NCI-H1694 treated with DMSO at 0.1 percent for 48 hours (cell line): ENCODE measurements around the gene PHOX2B.
A peak's percentile ranks its signal among the peaks of the same experiment; 100 is the strongest.

Experiments used
- DNase-seq: peaks from one replicate; lab custom pipeline; 2025; lab: John Stamatoyannopoulos, UW

PHOX2B gene

DNA sequence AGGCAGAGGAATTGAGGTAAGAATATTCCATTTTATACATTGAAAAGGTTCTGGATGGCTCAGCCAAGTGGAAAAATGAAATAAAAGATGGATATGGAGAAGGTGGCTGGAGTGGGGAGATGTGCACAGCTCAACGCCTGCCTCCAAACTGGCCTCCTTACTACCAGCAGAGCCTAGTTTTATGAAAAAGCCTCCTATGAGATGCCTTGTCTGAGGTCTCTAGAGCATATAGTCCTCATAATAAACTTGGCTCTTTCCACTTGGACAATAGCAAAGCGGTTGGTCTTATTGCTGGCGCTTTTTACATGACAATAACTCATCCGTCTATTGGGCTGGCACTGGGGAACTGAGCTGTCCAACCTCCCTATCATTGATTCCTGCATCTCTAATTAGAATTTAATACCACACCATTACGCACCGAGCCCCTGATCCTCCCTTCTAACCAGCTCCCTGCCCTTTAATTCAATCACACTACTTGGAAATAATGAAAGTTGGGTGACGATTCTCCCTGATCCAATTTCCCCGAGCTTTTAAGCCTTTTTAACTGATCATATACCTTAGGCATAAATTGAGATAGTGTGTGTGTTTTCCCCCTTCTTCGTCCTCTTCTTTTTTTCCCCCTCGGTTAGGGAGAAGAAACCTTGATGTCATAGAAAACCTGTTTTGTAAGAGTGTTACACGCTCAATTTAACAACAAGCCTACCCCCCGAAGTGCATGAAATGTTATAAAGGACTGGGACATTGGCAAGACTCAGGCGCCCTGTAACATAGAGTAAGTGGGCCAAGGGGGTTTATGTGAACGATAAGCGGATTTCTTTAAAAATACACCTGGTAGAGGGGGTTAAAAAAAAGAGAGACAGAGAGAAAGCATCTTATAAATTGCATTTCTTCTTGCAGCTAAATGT, at the start of gene PHOX2B:
TSS of gene PHOX2B (minus strand) at position 155 of the 905 bp plus-strand sequence. CDS start at position 40, 115 bp downstream.
- no peak for DNase-seq

DNA sequence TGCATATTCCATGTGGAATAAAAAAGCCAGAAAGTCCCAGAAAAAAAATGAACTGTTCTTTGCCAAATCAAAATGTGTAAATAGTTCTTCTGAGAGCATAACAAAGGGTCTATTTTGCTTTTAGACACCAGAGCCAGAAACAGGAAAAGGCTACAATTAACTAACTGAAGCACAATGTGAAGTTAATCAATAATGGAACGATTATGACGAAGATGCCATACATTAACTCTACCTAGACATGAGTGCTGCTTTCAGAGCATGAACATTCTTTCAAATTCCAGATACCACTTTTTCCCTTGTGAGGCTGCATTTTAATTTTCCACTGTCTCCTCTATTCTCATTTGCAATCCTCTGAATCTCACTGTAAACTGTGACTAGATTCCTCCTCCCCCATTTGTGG, 48.7 kb upstream of the PHOX2B start:
- no peak for DNase-seq

DNA sequence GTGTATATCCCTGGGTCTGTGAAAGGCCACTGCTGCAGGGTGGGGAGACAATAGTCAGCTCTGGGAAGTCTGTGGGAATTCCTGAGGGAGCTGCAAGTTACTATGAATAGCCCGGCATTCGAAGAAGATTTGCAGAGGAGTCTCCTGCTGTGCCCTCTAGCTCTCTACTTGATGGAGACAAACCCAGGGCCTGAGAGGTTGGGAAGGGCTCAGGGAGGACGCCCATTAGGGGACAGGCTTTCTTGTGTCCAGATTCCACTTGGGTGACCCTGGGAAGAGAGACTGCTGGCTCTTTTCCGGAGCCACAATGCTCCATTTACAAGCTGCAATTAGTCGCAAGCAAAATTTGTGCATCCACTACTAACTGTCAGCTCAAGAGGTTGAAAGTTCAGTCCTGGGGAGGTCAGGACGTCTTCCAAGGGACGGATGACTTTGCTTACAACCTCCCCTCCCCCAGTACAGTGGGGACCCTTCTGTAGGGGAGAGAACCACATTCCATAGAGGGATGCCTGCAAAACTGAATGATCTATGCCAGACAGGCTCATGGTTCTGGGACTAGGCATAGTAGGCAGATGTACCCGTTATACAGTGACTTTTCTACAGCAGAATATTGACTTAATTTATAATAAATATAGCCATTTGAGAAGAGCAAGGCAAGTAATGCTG, 48.2 kb upstream of the PHOX2B start:
- no peak for DNase-seq

DNA sequence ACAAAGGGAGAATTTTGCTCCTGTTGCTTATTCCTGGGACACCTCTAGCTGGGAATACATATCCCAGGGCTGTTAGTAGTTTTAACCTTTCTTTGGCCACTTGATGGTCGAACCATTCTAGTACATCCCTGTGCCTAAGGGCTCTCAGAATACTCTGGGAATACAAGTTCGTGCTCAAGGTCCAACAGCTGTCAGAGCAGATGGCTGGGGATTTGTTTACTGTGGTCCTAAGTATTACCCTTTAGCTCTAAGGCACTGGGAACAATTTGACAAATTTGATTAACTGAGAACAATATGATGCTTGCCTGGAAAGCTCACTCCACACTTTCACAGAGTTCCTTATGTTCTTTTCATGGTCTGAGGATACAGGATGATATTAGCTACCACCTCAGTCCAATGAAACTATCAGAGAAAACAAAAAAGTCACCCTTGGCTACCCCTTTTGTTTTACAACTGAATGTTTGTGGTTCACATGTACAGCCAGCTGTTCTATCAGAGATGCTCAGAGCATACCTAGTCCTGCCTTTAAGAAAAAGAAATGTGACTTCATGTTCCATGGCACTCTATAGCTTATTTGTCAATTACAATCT, 47.4 kb upstream of the PHOX2B start:
- peak; percentile 72 for DNase-seq

DNA sequence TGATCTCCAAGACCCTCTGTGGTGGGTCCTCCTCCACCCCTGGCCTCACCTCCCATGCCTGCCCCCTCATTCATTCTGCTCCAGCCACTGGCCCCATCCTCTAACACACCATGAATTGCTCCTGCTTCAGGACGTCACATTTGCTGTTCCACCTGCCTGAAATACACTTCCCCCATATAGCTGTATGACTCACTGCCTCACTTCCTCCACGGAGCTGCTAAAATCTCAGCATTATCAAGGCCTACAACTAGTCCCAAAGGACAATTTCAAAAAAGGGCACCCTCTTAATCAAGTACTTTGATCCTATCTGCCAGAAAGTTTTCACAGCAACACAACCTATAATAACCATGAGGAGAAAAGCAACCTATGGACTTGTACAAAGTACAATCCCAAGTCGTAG, 43.6 kb upstream of the PHOX2B start:
- DNase-seq: no peak

DNA sequence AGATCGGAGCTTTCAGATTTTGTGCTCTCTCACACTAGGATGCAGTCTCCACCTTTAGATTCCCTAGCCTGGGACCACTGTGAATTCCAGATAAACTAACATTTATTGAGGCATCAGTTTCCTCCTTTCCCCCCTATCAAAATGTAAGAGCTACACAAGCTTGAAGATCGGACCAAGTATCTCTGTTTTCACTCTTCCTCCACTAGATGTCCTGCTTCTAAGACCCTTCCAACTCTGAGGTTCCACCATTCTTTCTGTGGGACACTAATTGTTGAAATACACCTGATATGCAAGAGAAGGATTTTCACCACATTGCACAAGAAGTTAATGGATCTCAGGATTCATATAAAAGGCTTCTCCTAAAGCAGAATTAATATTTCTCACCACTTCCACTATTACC, 43.0 kb upstream of the PHOX2B start:
- no peak for DNase-seq

DNA sequence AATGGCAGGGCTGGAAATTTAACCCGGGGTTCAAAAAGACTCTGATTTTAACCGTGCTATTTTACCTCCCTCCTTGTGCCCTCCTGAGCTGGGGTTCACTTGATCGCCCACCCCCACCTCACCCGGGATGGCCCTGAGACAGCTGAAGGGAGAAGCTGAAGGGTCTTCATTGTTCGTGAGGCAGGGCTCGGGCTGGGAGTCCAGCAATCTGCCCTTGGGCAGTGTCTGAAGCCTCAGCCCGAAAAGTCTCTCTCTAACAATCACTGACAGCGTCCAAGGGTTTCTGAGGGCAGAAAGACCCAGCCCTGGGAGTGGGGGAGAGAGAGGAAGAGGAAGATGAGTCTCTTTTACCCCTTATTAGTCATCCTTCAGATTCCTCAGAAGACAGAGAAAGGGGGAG, 39.4 kb upstream of the PHOX2B start:
- no peak for DNase-seq

DNA sequence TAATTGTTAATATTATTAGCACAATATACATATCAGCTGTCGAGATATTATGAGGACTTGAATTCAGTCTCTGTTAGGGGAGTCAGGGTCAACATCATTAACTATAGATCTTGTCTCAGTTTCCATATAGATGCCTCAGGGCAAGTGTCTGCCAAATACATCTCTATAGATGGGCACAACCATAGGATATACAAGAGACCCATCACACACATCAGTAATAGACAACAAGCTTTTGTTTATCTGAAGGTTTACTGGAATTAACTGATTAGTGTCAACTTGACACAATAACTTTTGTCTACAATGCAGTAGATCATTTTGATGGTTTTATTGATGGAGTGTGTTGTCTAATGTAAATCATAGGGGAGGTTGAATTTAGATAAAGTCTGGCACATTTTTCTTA, 37.1 kb upstream of the PHOX2B start:
- no peak for DNase-seq

DNA sequence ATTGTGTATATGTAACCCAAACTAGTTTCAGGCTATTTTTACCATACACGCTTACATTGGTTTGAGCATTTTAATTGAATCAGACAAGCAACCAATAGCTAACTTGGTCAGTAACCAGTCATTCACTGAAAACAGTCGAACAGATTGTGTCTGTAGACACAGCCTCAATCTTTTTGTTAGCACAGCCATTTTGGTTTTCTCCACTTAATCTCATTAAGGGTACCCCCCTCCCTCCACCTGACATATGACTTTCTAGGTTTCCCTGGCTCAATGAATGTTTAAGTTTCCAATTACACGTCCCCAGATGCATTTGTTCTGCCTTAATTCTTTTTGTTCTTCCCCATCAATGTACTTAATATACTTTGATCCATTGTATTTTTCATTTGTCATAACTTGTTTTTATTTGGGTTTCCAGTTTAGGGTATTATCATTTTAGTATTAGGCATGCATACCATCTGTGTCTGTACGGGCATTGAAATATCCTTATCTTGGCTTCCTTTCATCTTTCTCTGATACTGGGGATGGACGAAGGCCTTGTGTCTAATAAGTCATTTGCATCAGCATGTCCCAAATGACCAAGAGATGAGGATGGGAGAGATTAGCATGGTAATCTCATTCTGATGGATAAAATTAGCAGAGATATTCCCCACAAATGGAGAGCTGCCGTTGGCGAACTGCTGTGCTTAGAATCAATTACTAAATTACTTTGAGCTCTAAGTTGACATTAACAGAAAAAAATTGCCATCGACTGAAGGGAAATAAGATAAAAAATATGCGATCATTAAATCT, 35.9 kb upstream of the PHOX2B start:
- DNase-seq: no peak

DNA sequence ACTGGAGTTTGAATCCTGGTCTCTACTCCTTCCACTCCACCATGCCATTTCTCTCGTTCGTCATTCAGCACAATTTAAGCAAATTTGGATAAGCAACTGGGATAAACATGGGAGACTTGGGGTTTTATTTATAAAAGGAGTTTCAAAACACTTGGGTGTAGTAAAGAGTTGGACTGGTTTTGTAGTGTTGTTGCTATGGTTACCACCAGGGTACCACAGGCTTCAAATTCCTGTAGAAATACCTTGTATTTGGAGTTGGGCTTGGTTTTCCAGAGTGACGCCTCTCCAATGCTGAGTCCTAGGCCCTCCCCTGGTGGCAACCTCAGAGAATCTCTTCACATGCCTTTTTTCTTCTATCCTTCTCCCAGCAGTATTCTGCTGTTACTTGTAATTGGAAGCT, 27.9 kb upstream of the PHOX2B start:
- no peak for DNase-seq

DNA sequence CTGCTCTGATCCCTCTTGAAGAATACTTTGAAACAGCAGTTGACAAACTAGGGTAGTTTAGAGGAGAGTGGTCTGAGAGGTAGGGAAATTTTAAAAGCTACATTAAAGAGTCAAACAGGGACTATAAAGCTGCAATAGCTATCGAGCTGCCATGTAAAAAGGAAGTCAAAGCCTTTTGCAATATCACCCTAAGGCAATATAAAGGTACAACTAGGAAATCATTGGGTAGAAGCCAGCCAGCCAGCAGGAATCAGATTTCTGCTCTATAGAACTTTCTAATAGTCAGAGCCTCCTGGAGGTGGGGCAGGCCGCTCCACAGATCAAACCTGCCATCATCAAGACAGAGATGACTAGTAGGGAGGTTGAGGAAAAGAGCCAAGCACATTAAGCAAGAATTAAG, 15.2 kb upstream of the PHOX2B start:
- no peak for DNase-seq

DNA sequence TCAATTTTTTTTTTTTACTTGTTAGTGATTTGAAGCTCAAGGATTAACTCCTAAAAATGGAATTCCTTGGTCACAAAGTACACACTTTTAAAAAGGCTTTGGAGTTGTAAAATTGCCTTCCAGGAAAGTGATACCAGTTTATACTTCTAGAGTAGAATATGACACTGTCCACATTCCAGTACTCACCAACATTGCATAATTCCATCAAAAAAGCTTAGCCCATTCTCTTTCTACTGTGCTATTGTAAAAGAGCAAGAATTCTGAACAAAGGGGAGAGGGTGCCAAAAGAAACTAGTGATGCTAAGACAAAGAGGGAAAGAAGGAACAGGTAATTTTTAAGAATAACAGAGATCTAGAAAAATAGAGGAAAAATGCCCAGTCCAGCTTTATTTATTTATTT, 10.4 kb upstream of the PHOX2B start:
- no peak for DNase-seq

DNA sequence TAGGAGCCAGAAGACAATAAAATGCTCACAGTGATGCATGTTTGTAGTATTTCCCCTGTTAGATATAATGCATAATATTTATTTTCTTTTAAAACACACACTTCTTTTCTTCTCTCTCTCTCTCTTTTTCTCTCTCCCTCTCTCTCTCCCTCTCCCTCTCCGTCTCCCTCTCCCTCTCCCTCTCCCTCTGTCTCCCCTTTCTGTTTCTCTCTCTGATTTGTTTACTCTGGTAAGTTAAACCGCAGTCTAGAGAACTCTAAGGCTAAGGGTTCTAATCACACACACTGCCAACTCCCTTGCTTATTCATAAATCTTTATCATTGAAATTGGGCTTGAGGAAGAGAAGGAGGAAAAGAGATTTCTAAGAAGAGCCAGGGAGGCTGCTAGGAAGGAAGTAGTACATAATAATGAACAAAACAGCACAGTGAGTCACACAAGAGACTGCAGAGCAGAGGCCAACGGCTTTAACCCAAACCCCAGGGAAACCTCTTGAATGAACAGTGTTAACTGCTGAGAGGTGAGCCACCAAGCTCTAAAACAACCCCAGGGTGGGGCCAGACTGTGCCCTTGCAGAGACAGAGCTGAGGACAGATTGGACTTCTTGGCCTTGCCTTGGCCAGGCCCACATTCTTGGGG, 9.1 kb upstream of the PHOX2B start:
- DNase-seq: no peak

DNA sequence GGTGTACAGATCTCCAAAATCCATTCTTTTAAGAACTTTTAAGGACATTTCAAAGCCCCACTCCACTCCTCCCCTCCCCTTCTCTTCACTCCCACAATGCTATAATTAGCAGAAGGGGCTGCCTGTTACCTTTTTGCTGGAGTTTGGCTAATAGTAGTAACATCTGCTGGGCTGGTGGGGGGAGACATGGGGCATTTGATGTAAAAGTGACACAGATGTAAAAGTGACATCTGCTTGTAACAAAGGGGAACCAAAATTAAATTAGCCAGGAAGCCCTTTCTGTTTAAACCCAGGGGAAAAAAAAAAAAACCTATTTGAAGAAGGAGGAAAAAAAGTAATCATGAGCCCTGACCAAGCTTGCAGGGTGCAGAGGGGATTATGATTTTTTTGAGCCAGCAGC, 5.4 kb upstream of the PHOX2B start:
- DNase-seq: no peak

DNA sequence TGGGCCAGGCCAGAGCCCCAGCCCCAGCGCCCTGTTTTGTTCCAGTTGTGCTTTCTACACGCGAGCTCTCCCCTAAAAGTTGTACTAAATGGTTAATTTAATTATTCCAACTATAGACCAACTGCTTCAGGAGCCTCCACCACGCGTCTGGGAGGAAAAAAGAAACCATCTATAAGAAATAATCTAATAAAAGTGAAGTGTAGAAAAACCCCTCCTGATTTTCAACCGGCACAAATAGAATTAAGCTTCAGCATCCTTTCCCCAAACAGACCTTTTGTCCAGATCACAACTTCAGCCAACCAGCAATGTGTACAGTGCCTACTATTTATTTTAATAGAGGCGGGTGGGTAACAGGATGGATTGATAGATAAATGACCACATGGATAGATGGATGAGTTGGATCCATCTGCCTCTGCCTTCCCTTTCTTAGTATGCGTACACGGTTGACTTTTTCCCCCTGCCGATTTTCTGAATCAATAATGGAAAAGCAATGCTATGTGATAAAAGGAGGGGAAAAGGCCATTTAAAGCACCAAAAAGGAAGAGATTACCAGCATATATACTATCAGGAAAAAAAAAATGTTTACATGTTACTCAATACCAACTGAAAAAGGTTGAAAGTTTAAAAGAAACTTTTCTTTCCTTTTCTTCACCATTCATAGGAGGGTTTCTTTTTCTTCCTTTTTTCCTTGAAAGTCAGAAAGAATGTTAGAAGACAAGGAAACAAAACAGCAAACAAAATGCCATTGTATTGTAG, 3.7 kb upstream of the PHOX2B start:
- no peak for DNase-seq

DNA sequence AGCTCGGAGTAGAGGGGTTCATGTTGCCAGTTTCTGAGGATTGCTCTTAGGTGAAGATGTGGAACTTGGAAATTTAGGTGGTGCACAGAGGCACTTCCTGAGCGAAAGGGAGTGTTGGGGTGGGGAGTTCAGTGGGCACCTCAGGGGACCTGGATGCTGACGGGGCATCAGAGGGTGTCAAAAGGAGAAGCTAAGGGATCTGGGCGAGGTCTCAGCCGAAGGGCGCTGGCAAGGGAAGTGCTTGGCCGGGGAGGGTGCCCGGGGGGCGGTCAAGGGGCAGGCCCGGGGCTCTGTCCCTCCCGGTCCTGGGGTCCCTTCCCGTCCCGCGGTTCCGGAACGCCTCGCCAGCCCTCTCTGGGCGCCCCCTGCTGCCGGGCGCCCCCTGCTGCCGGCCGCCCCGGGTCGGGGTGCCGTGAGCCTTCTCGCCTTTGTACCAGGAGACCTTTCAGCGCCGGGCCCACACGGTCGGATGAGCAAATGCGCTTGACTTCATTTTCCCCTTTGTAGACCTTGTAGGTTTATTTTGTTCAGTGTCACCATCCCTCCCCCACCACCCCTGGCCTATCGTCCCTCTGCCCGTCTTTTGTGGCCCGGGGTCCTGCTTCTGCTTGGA, 3.0 kb upstream of the PHOX2B start:
- no peak for DNase-seq

DNA sequence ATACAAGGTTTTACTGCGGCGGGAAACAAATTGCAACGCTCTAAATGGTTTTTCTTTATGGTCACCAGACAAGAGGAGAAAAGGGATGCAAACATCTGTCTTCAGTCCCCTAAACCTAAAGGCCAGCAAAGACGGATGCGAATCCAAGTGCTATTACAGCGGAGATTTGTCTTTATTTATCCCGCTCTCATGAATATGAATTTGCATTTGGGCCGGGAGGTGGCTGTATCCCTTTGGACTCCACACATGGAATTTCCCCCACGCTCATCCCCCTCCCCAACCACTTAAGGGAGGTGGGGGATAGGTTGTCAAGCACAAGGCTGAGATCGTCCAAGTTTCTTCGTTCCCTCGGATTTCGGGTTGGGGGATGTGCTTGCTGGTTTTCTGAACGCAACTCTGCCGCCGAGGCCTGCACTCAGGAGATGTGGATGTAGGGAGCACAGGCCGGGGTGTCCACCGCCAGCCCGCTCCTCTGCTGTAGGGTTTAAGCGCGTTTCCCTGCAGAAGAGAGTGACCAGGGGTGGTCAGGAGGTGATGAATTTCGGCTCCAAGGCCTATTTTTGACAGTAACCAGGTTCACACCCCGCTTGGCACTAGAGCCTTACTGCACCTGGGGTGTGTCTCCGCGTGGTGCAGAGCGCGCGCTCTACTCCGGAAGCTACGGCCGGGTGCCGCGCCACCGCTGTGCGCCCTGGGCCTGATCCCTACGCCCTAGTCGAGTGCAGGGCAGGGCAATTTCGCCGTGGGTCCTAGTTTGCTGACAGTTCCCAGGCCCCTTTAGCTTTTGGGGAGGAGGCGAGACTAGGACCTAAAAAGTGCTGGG, 2.3 kb upstream of the PHOX2B start:
- no peak for DNase-seq

DNA sequence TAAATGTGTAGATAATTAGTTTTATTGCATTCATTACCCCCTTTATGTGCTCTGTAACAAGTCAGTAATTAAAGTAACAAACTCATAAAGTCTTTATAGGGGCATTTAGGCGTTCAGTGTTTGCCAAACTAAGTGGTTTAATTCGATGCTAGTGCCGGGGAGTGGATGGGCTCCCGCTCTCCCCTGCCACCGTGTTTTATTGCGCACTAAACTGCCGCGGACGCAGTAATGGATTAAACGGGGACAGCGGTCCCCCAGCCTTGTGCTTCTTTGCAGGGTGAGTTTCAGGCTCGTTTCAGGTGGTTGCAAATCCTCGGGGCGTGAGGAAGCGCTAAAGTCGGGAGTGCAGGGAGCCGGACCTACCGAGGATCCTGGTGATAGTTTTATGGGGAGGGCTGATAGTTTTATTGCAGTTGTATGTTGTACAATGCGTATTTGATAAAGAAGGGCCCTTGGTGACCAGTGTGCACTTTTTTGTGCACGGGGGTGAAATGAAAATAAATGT, 1.6 kb upstream of the PHOX2B start:
- no peak for DNase-seq

DNA sequence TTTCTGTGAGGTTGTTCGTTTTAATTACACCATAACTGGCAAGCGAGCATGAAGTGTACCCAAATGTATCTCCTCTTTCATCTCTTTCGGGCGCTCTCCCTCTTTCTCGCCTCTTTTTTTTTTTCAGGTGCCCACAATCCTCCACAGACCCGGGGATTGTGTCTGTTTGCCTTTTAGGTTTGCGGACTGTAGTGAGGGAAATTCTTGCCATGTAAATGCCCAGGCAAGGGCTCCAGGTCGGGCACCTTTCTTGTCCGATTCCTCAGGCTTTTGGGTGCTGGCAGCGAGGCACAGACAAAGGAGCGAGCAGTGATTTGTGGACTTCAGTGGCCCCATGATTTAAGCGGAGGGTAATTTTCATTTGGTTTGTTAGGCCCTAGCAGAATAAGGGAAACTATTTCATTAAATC, 1.1 kb upstream of the PHOX2B start:
- DNase-seq: no peak
